Hematopoietic multipotent progenitor cell treated with erythropoietin and hydrocortisone succinate and interleukin-3 and kit ligand, for 8 days (in vitro differentiated cells): Measurements from ENCODE around the gene HABP4.

Experiments used
- DNase-seq: peaks from one replicate; pipeline ENCODE4 v3.0.0-alpha.2; 2015

HABP4 gene

GRCh38 chr9:96436456-96437126 lies 13.4 kb upstream of the HABP4 start:
- no peak for DNase-seq

DNA sequence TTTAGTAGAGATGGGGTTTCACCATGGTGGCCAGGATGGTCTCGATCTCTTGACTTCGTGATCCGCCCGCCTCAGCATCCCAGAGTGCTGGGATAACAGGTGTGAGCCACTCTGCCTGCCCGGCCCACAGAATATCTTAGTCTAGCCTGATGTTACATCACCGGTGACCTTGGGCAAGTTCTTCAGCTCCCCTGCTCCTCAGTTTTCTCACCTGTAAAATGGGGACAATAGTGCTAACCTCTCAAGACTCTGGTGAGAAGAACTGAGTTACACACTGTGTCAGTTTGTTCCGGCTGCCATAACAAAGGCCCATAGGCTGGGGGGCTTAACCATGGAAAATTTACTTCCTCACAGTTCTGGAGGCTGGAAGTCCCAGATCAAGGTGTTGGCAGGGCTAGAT lies 12.5 kb upstream of the HABP4 start:
- DNase-seq = no peak

DNA sequence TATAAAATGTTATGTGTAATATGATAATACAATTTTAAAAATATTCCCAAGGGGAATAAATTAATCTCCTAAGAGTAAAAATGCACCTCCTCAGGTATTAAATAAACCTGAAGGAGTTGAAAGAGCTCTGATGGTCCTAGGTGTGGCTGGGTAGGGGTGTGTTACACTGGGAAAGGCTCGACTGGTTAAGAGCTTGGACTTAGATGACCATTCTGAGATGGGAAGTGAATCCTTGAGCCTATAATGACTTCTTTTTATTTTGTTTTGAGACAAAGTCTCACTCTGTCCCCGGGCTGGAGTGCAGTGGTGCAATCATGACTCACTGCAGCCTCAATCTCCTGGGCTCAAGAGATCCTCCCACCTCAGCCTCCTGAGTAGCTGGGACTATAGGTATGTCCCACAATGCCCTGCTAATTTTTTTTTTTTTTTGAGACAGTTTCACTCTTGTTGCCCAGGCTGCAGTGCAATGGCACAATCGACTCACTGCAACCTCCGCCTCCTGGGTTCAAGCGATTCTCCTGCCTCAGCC lies 9.2 kb upstream of the HABP4 start:
- DNase-seq = no peak

GRCh38 chr9:96441798-96442445 lies 8.0 kb upstream of the HABP4 start:
- DNase-seq = peak; percentile 80

GRCh38 chr9:96442491-96442890 lies 7.5 kb upstream of the HABP4 start:
- no peak for DNase-seq

DNA sequence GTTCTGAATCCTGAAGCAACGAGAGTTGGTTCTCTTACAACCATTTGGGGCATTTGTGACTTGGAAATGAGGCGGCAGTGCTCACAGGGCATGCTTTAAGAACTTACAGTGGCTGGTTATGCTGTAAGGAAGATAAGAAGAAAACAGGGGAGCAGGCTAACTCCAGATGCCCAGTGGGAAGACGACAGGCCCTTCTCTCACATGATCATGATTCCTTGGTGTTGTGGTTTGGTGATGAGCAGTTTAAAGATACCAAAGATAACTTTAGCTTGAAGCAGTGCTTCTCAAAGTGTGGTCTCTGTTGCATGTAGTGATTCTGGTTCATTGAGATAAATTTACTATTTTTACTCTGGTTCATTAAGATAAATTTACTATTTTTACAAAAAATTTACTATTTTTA lies 2.6 kb upstream of the HABP4 start:
- DNase-seq = peak; percentile 29

- no peak for DNase-seq
Observed at GRCh38 chr9:96448546-96449170, 1.3 kb upstream of the HABP4 start.

- DNase-seq = no peak
Observed at GRCh38 chr9:96449523-96449844, 485 bp upstream of the HABP4 start.

GRCh38 chr9:96450613-96451528 lies 902 bp downstream of the HABP4 start:
- no peak for DNase-seq

DNA sequence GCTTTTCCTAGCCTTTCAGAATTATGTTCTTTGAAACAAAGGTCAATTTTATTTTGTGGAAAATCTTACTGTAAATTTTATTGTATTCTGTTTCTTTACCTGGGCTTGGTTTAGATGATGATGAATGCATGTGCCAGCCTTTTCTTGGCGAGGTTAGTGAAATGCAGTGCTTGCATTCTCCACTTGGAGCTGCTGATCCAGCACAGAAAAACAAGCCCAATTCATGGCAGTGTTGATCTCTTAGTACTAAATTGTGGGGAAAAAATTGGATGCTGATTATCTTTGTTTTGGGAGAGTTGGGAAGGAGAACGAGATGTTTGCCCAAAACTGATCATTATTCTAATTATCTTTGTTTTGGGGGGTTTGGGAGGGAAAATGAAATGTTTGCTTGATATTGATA lies 3.7 kb downstream of the HABP4 start:
- DNase-seq = no peak

DNA sequence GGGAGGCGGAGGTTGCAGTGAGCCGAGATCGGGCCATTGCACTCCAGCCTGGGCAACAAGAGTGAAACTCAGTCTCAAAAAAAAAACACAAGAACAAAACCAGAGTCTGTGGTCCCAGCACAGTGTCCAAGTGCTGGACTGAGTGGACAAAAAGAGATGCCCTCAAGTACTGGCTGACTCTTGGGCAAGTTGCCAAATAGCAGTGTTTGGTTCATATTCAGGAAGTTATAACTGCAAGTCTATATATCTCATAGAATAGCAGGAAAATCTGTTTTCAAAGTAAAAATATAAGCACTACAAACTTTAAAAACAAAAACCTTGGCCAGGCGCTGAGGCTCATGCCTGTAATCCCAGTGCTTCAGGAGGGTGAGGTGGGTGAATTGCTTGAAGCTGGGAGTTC lies 7.3 kb downstream of the HABP4 start:
- DNase-seq = no peak

- no peak for DNase-seq
Observed at GRCh38 chr9:96458226-96458625, 8.3 kb downstream of the HABP4 start.

GRCh38 chr9:96459268-96460007 lies 9.5 kb downstream of the HABP4 start:
- no peak for DNase-seq

- no peak for DNase-seq
Observed at GRCh38 chr9:96460470-96460869, 10.5 kb downstream of the HABP4 start.

GRCh38 chr9:96460882-96461281 lies 10.9 kb downstream of the HABP4 start:
- no peak for DNase-seq

GRCh38 chr9:96461336-96461735 lies 11.4 kb downstream of the HABP4 start:
- DNase-seq = no peak

- no peak for DNase-seq
Observed at GRCh38 chr9:96462541-96462940, 12.6 kb downstream of the HABP4 start.

DNA sequence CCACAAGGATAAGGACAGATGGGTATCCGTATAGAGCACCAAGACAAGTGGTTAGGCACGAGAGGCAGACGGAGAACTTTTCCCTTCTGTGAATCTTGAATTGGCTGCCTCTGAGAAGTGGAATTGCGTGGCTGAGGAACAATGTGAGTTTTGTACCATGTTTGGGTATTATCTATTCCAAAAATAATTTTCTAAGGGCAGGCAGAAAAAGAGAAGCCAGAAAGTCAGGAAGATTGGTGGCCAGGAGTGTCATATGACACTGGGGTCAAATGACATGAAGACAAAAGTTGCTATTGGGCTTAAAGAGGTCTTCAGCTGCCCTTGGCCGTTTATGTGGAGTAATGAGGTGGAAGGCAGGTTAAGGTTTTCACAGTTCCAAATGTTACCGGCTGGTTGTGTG lies 14.5 kb downstream of the HABP4 start:
- no peak for DNase-seq

GRCh38 chr9:96467784-96468183 lies 17.8 kb downstream of the HABP4 start:
- no peak for DNase-seq

DNA sequence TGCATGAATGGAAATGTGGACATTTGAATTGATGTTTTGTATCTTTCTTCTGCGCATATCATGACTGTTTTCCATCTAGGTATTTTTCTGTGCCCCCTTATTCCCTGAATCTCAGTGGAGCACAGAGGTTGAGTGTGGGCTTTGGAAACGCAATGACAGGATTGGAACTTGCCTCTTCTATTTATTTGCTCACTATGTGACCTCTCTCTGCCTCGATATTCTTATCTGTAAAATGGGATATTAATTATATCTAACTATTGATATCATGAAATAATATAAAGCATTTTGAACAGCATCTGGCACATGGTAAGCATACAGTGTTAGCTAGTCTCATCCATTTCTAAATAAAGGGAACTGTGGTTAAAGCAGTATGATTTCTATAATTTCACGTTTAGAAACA lies 26.0 kb downstream of the HABP4 start:
- DNase-seq = no peak

- DNase-seq = peak; percentile 51
Observed at GRCh38 chr9:96476591-96476990, 26.6 kb downstream of the HABP4 start.

GRCh38 chr9:96478829-96479371 lies 28.9 kb downstream of the HABP4 start:
- no peak for DNase-seq
